Measurements from ENCODE around the gene ZBED1. TPM values are rescaled to one million over a fixed set of nuclear protein-coding genes. Genes with fewer than 3 reads are reported as not detected.
"Not testable (repeated sequence)": the region's sequence is repeated elsewhere in the genome, so short reads cannot be mapped to it uniquely, and the experiment has no call there.

The ZBED1 gene
- total RNA-seq, 1 experiment from 2014 or later, result 17.3 TPM

DNA sequence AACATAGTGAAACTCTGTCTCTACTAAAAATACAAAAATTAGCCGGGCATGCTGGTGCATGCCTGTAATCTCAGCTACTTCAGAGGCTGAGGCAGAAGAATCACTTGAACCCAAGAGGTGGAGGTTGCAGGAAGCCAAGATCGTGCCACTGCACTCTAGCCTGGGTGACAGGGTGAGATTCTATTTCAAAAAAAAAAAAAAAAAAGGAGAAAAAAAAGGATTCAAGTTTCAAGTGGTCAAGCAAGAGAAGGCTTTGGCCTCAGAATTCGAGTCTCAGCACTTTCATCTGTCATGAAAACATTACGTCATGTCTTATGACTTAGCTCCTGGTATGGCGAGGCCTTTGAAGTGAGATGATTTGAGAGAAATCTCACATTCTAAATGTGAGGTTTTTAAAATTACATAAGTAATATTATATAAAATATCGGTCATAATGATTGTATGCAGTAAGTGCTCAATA, 21.2 kb upstream of the ZBED1 start:
- TF ChIP-seq, protein P1, sequence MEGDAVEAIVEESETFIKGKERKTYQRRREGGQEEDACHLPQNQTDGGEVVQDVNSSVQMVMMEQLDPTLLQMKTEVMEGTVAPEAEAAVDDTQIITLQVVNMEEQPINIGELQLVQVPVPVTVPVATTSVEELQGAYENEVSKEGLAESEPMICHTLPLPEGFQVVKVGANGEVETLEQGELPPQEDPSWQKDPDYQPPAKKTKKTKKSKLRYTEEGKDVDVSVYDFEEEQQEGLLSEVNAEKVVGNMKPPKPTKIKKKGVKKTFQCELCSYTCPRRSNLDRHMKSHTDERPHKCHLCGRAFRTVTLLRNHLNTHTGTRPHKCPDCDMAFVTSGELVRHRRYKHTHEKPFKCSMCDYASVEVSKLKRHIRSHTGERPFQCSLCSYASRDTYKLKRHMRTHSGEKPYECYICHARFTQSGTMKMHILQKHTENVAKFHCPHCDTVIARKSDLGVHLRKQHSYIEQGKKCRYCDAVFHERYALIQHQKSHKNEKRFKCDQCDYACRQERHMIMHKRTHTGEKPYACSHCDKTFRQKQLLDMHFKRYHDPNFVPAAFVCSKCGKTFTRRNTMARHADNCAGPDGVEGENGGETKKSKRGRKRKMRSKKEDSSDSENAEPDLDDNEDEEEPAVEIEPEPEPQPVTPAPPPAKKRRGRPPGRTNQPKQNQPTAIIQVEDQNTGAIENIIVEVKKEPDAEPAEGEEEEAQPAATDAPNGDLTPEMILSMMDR (IDR thresholded peaks at IDR 0.05; ENCODE audit: unreplicated experiment), result no peak
- intact Hi-C loops (cut with micrococcal nuclease; ENCODE audit: unreplicated experiment), result no loop called here
- peaks cover 12% of the 10 kb centered on the region for H3K27me3 Mint-ChIP-seq (ENCODE audit: unreplicated experiment)
- no peaks in the 10 kb centered on the region for H3K4me1 Mint-ChIP-seq (ENCODE audit: low read depth, unreplicated experiment)
- no peaks in the 10 kb centered on the region for H3K36me3 Mint-ChIP-seq (ENCODE audit: insufficient read depth, unreplicated experiment)
- BruUV-seq (replicated peaks), result no TSS peak
- no peaks in the 10 kb centered on the region for H3K9me3 Mint-ChIP-seq (ENCODE audit: low read depth, unreplicated experiment)
- CTCF ChIA-PET, result no interaction called here
- H3K27ac Mint-ChIP-seq (ENCODE audit: unreplicated experiment), result no peak overlapping the region
- no peak overlapping the region for H3K4me3 Mint-ChIP-seq (ENCODE audit: low read depth, unreplicated experiment)
- no peak for DNase-seq

DNA sequence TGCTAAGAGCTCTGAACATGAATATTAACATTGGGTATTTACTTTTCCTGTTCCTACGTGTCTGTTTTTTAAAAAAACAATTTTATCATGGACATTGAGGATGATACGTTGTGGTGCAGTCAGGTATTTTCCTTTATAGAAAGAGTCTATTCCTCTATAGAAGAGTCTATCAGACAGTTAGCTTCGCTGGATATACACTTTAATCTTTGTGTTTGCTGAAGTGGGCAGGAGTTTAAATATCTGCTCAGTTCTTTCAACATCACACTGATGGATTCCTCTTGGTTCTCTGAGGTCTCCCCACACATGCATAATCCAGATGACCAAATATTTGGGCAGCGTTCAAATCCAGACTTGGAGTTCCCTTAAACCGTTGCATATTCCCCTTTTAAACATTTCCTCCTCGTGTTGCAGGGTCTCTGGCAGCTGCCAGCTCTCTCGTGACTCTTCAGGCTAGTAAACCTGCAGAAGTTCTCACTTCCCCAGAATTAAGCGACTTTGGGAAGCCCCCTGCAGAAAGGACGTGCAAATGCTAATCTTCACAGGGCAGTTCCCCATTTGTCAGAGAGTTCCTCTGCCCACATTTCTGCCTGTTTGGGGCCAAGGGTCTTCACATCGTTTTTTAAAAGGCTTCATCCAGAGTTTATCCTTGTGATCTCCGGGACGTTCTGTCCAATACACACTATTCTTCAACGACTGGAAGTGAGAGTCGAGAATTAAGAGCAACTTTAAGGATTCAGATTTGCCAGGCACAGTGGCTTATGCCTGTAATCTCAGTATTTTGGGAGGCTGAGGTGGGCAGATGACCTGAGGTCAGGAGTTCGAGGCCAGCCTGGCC, 20.5 kb upstream of the ZBED1 start:
- DNase-seq, result no peak
- intact Hi-C loops (cut with micrococcal nuclease; ENCODE audit: unreplicated experiment), result no loop called here
- H3K9me3 Mint-ChIP-seq (ENCODE audit: low read depth, unreplicated experiment), result no peaks in the 10 kb centered on the region
- TF ChIP-seq, protein P1 (IDR thresholded peaks at IDR 0.05; ENCODE audit: unreplicated experiment), result no peak
- no peak overlapping the region for H3K27ac Mint-ChIP-seq (ENCODE audit: unreplicated experiment)
- BruUV-seq (replicated peaks), result no TSS peak
- H3K36me3 Mint-ChIP-seq (ENCODE audit: insufficient read depth, unreplicated experiment), result no peaks in the 10 kb centered on the region
- CTCF ChIA-PET, result no interaction called here
- no peaks in the 10 kb centered on the region for H3K4me1 Mint-ChIP-seq (ENCODE audit: low read depth, unreplicated experiment)
- H3K4me3 Mint-ChIP-seq (ENCODE audit: low read depth, unreplicated experiment), result no peak overlapping the region
- peaks cover 5% of the 10 kb centered on the region for H3K27me3 Mint-ChIP-seq (ENCODE audit: unreplicated experiment)

DNA sequence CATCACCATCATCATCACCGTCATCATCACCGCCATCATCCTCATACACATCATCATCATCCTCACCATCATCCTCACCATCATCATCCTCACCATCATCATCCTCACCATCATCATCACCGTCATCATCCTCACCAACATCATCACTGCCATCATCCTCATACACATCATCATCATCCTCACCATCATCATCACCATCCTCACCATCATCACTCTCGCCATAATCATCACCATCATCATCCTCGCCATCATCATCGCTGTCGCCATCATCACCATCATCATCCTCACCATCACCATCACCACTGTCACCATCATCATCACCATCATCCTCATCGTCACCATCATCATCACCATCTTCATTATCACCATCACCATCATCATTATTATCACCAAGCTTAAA, 19.8 kb upstream of the ZBED1 start:
- no TSS peak for BruUV-seq (replicated peaks)
- intact Hi-C loops (cut with micrococcal nuclease; ENCODE audit: unreplicated experiment), result no loop called here

DNA sequence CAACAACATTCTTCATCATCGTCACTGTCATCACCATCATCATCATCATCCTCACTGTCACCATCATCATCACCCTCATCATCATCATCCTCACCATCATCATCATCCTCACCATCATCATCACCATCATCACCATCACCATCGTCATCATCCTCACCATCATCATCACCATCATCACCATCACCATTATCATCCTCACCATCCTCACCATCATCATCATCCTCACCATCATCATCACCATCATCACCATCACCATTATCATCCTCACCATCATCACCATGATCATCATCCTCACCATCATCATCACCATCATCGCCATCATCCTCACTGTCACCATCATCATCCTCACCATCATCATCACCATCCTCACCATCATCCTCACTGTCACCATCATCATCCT, 18.9 kb upstream of the ZBED1 start:
- H3K27ac Mint-ChIP-seq (ENCODE audit: unreplicated experiment); H3K36me3 Mint-ChIP-seq (ENCODE audit: insufficient read depth, unreplicated experiment); H3K4me1 Mint-ChIP-seq (ENCODE audit: low read depth, unreplicated experiment); intact Hi-C loops (cut with micrococcal nuclease; ENCODE audit: unreplicated experiment); H3K4me3 Mint-ChIP-seq (ENCODE audit: low read depth, unreplicated experiment); CTCF ChIA-PET; DNase-seq; H3K27me3 Mint-ChIP-seq (ENCODE audit: unreplicated experiment); H3K9me3 Mint-ChIP-seq (ENCODE audit: low read depth, unreplicated experiment); BruUV-seq (replicated peaks): not testable (repeated sequence)

More for the DNA sequence above, 19.8 kb upstream of the ZBED1 start:
- H3K36me3 Mint-ChIP-seq (ENCODE audit: insufficient read depth, unreplicated experiment), result no peaks in the 10 kb centered on the region
- no peak for DNase-seq
- CTCF ChIA-PET, result no interaction called here
- no peaks in the 10 kb centered on the region for H3K27me3 Mint-ChIP-seq (ENCODE audit: unreplicated experiment)
- H3K9me3 Mint-ChIP-seq (ENCODE audit: low read depth, unreplicated experiment), result no peaks in the 10 kb centered on the region
- H3K4me3 Mint-ChIP-seq (ENCODE audit: low read depth, unreplicated experiment), result no peak overlapping the region
- no peak overlapping the region for H3K27ac Mint-ChIP-seq (ENCODE audit: unreplicated experiment)
- TF ChIP-seq, protein P1 (IDR thresholded peaks at IDR 0.05; ENCODE audit: unreplicated experiment), result no peak
- no peaks in the 10 kb centered on the region for H3K4me1 Mint-ChIP-seq (ENCODE audit: low read depth, unreplicated experiment)

DNA sequence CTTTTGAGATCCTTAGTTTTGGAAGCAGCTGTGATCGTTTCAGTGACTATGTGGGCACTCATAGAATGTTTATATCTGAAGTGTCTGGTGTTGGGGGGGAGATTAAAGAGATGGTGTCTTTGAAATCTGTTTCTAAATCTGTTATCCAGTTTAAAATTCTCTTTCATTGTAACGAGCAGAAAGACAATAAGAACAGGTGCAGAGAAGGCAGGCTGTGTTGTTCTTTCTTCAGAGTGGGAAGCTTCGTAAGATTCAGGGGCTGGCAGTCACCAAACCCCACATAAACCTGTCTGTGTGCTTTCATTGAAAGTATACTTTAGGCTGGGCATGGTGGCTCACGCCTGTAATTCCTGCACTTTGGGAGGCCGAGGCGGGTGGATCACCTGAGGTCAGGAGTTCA, 16.3 kb upstream of the ZBED1 start:
- H3K4me1 Mint-ChIP-seq (ENCODE audit: low read depth, unreplicated experiment), result no peaks in the 10 kb centered on the region
- no peak overlapping the region for H3K27ac Mint-ChIP-seq (ENCODE audit: unreplicated experiment)
- TF ChIP-seq, protein P1 (IDR thresholded peaks at IDR 0.05; ENCODE audit: unreplicated experiment), result no peak
- no peak for DNase-seq
- intact Hi-C loops (cut with micrococcal nuclease; ENCODE audit: unreplicated experiment), result no loop called here
- no peaks in the 10 kb centered on the region for H3K27me3 Mint-ChIP-seq (ENCODE audit: unreplicated experiment)
- no TSS peak for BruUV-seq (replicated peaks)
- no peaks in the 10 kb centered on the region for H3K36me3 Mint-ChIP-seq (ENCODE audit: insufficient read depth, unreplicated experiment)
- H3K4me3 Mint-ChIP-seq (ENCODE audit: low read depth, unreplicated experiment), result no peak overlapping the region
- H3K9me3 Mint-ChIP-seq (ENCODE audit: low read depth, unreplicated experiment), result no peaks in the 10 kb centered on the region
- CTCF ChIA-PET, result no interaction called here

Data from Calu3 (cell line).